Bladder microvascular endothelial cell (primary cell): Measurements from ENCODE around the gene IAPP. TPM values are rescaled to one million over a fixed set of nuclear protein-coding genes. Genes with fewer than 3 reads are reported as not detected.

Experiments used
- total RNA-seq: library from RNA; depleted of rRNA; stranded (reverse); fragments of >200 nt; gene quantifications from 2 replicates; pipeline ENCODE4 v1.2.3, GENCODE V29; 2014

IAPP gene
- not detected in 2 replicates for total RNA-seq

DNA sequence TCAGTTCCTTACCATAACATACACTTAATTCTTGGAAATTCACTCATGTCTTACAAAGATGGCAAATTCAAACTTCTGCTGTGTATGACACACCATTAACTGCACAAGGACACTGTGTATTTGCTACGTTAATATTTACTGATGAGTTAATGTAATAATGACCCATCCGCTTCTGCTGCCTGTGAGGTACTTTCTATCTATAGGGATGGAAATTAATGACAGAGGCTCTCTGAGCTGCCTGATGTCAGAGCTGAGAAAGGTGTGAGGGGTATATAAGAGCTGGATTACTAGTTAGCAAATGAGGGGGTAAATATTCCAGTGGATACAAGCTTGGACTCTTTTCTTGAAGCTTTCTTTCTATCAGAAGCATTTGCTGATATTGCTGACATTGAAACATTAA, at the start of gene IAPP:
IAPP (plus strand) TSS at position 301 of the 400 bp plus-strand sequence. CDS start 450 bp downstream, outside the sequence.

DNA sequence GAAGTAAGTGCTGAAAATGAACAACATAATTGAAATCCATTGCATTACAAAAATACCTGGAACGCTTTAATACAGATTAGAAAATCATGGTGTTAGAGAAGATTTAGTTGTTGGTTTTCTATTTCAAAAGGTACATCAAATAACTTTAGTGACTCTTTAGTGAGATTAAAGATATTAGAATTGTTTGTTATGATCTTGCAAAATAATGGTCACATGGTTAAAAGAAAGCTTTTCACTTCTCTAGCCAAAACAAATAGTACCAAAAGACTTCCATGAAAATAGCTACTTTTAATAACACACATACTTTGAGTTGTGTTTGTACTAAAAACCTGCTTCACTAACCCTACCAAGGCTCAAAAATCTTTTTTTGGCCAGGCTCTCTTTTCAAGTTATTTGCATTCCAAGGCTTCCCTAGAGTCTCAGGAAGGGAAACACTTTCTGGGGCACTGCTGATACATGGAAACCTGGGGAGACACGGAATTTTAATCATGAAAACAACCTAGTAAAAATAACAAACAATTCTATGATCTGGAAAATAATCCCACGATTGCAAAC, 37.9 kb upstream of the IAPP start, which contains the start of gene SLCO1A2:
SLCO1A2 (minus strand) TSS at position 147 of the 555 bp plus-strand sequence. CDS start 270 bp downstream, outside the sequence.

Other genes with a start within 250 kb of the IAPP start
- gene SLCO1B1, start 241.7 kb upstream of the IAPP start, total RNA-seq: not detected in 2 replicates
- gene SLCO1A2, start 38.0 kb upstream of the IAPP start, total RNA-seq: 0.19 TPM in 1 of 2 replicates, not detected in the other
- gene PYROXD1, start 64.8 kb downstream of the IAPP start, total RNA-seq: 3.6 and 12.8 TPM in 2 replicates
- 80.9 and 135 TPM in 2 replicates for gene RECQL, start 128.7 kb downstream of the IAPP start, total RNA-seq
- gene GOLT1B, start 128.9 kb downstream of the IAPP start, total RNA-seq: 17.5 and 24.6 TPM in 2 replicates
- gene SPX, start 153.4 kb downstream of the IAPP start, total RNA-seq: 0.06 and 0.16 TPM in 2 replicates
- not detected in 2 replicates for gene GYS2, start 231.9 kb downstream of the IAPP start, total RNA-seq